Activated T-helper 1 cell treated with anti-CD3 and anti-CD28 coated beads, Interleukin-12 subunit alpha, Interleukin-12 subunit beta, Interleukin-2, Interleukin-4 antibody, amounts not matched to agents 30 ng/mL and 10 ng/mL and 1 ng/mL, durations not matched to agents 14 hours and 24 hours and 36 hours (primary cell): ENCODE data around the gene CCDC88C. TPM values are rescaled to one million over a fixed set of nuclear protein-coding genes. Genes with fewer than 3 reads are reported as not detected.

ENCODE experiments used
- DNase-seq: peaks from one replicate; pipeline ENCODE4 v3.0.0; 2021; ENCODE audit warnings: low spot score
- H3K27ac Mint-ChIP-seq: one replicate; pipeline ENCODE4 v1.8.0; 2021; ENCODE audit warnings: mild to moderate bottlenecking, mixed read lengths
- H3K27me3 Mint-ChIP-seq: one replicate; pipeline ENCODE4 v1.8.0; 2022; ENCODE audit warnings: mild to moderate bottlenecking, moderate library complexity, mixed read lengths; ENCODE audit not compliant: insufficient read depth
- H3K36me3 Mint-ChIP-seq: one replicate; pipeline ENCODE4 v1.8.0; 2021; ENCODE audit warnings: low read depth, mixed read lengths
- H3K4me1 Mint-ChIP-seq: one replicate; pipeline ENCODE4 v1.8.0; 2021; ENCODE audit warnings: low read depth, mixed read lengths
- H3K4me3 Mint-ChIP-seq: one replicate; pipeline ENCODE4 v1.8.0; 2021; ENCODE audit warnings: mild to moderate bottlenecking, moderate library complexity, mixed read lengths
- H3K9me3 Mint-ChIP-seq: one replicate; pipeline ENCODE4 v1.8.0; 2021; ENCODE audit warnings: mixed read lengths
- intact Hi-C: fragments of 100-400 bp; cut with micrococcal nuclease; formaldehyde crosslinking; loops from one replicate; pipeline ENCODE4 v1.15.1; 2024
- total RNA-seq: library from RNA; stranded (reverse); gene quantifications from 2 replicates; pipeline ENCODE4 v1.2.3, GENCODE V29; 2022

The CCDC88C gene
- total RNA-seq, 1 donor from 2014 or later = 85.9 TPM

DNA sequence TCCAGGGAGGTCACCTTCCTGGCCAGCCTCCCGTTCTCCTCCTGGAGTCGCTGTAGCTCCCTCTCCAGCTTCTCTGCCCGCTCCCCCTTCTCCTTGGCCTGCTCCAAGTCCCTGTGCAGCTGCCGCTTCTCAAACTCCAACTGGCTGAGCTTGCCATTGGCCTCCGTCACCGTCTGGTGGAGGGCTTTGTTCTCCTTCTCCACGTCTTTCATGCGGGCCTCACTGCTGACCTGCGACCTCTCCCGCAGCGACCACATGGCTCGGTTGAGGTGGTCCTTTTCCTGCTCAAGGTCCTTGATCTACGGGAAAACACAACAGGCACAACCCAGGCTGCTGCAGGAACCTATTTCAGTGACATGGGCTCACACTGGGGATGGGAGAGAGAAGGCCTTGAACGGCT is 103.8 kb downstream of the CCDC88C start:
- Mint-ChIP-seq H3K4me3 (peak overlapping the region; percentile 38), H3K36me3 (peaks cover 59% of the 10 kb centered on the region), H3K4me1 (peaks cover 80% of the 10 kb centered on the region), H3K27me3 (no peaks in the 10 kb centered on the region), H3K27ac (peak overlapping the region; percentile 59), H3K9me3 (no peaks in the 10 kb centered on the region)
- DNase-seq = no peak
- intact Hi-C loops = loop anchor here (10.0 kb wide), 1 partner anchor 551 kb away; the partner anchor contains the start of gene TC2N

GRCh38 chr14:91313154-91313850 is 104.3 kb downstream of the CCDC88C start:
- H3K27ac Mint-ChIP-seq = peak overlapping the region; percentile 86
- peak overlapping the region; percentile 38 for H3K4me3 Mint-ChIP-seq
- intact Hi-C loops = loop anchor here (10.0 kb wide), 1 partner anchor 551 kb away; the partner anchor contains the start of gene TC2N
- peaks cover 77% of the 10 kb centered on the region for H3K4me1 Mint-ChIP-seq
- no peak for DNase-seq
- H3K27me3 Mint-ChIP-seq = no peaks in the 10 kb centered on the region
- H3K9me3 Mint-ChIP-seq = no peaks in the 10 kb centered on the region
- peaks cover 63% of the 10 kb centered on the region for H3K36me3 Mint-ChIP-seq

DNA sequence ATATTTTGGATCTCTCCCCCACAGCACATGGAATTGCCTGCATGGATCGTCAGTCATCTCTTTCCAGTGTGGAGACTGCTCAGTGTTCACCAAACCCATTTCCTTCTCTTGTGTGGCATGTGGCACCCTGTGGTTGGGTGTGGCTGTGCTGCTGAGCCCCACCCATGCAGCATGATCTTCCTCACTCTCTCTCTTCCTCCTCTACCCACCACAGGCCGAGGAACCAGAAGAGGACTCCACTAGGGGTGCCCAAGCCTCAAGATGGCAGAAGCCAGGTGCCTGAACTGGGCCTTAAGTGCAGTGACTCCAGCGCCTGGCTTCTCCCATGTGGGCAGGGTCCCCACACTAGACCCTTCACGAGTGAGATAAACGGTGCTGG is 106.3 kb downstream of the CCDC88C start:
- Mint-ChIP-seq H3K27ac (peak overlapping the region; percentile 94), H3K36me3 (peaks cover 69% of the 10 kb centered on the region), H3K9me3 (no peaks in the 10 kb centered on the region), H3K4me1 (peaks cover 65% of the 10 kb centered on the region), H3K27me3 (no peaks in the 10 kb centered on the region), H3K4me3 (peak overlapping the region; percentile 48)
- DNase-seq = peak; percentile 50
- intact Hi-C loops = loop anchor here (10.0 kb wide), 1 partner anchor 554 kb away; the partner anchor contains the start of gene TC2N

- Mint-ChIP-seq H3K27ac (peak overlapping the region; percentile 94), H3K36me3 (peaks cover 70% of the 10 kb centered on the region), H3K9me3 (no peaks in the 10 kb centered on the region), H3K4me3 (peak overlapping the region; percentile 48), H3K4me1 (peaks cover 65% of the 10 kb centered on the region), H3K27me3 (no peaks in the 10 kb centered on the region)
- DNase-seq = peak; percentile 15
- intact Hi-C loops = loop anchor here (10.0 kb wide), 1 partner anchor 554 kb away; the partner anchor contains the start of gene TC2N
These were observed 106.9 kb downstream of the CCDC88C start for GRCh38 chr14:91310606-91311283.

DNA sequence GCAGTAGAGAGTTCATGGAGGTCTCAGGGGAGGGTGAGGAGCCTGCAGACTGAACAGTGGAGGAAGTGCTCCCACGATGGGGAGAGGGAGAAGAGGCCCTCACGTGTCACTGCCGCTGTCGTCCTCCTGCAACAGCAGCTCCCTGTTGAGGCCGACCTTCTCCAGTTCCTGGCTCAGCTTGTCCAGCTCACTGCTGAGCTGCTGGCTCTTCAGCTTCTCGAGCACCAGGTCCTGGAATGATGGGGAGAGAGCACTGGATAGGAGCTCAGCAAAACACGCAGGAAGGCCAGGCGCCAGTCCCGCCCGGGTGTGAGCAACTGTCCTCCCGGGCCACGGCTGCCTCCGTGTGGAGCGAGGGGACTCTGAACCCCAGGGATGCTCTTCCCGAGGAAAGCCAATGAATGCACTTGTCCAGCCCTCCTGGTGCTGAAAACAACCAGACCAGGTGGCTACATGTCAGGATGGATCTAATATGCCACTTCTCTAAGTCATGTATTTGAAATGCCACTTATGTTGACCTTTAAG is 107.8 kb downstream of the CCDC88C start:
- H3K4me3 Mint-ChIP-seq = no peak overlapping the region
- no peak for DNase-seq
- H3K27me3 Mint-ChIP-seq = no peaks in the 10 kb centered on the region
- H3K4me1 Mint-ChIP-seq = peaks cover 65% of the 10 kb centered on the region
- intact Hi-C loops = loop anchor here (10.0 kb wide), 1 partner anchor 555 kb away; the partner anchor contains the start of gene TC2N
- peak overlapping the region; percentile 82 for H3K27ac Mint-ChIP-seq
- H3K9me3 Mint-ChIP-seq = no peaks in the 10 kb centered on the region
- H3K36me3 Mint-ChIP-seq = peaks cover 75% of the 10 kb centered on the region

GRCh38 chr14:91308337-91308736 is 109.3 kb downstream of the CCDC88C start:
- Mint-ChIP-seq H3K9me3 (no peaks in the 10 kb centered on the region), H3K36me3 (peaks cover 67% of the 10 kb centered on the region), H3K4me3 (no peak overlapping the region), H3K27ac (peak overlapping the region; percentile 12), H3K27me3 (no peaks in the 10 kb centered on the region), H3K4me1 (peaks cover 64% of the 10 kb centered on the region)
- intact Hi-C loops = no loop called here
- DNase-seq = no peak

GRCh38 chr14:91307652-91308051 is 110.0 kb downstream of the CCDC88C start:
- Mint-ChIP-seq H3K36me3 (peaks cover 61% of the 10 kb centered on the region), H3K27me3 (no peaks in the 10 kb centered on the region), H3K4me3 (no peak overlapping the region), H3K4me1 (peaks cover 64% of the 10 kb centered on the region), H3K9me3 (no peaks in the 10 kb centered on the region), H3K27ac (peak overlapping the region; percentile 49)
- DNase-seq = no peak
- intact Hi-C loops = no loop called here

- intact Hi-C loops = no loop called here
- H3K4me1 Mint-ChIP-seq = peaks cover 69% of the 10 kb centered on the region
- H3K9me3 Mint-ChIP-seq = no peaks in the 10 kb centered on the region
- peaks cover 66% of the 10 kb centered on the region for H3K36me3 Mint-ChIP-seq
- H3K27me3 Mint-ChIP-seq = no peaks in the 10 kb centered on the region
- no peak overlapping the region for H3K4me3 Mint-ChIP-seq
- peak overlapping the region; percentile 23 for H3K27ac Mint-ChIP-seq
- DNase-seq = no peak
These were observed 110.6 kb downstream of the CCDC88C start for GRCh38 chr14:91307046-91307445.

- Mint-ChIP-seq H3K9me3 (no peaks in the 10 kb centered on the region), H3K4me1 (peaks cover 73% of the 10 kb centered on the region), H3K27me3 (no peaks in the 10 kb centered on the region), H3K4me3 (no peak overlapping the region), H3K36me3 (peaks cover 70% of the 10 kb centered on the region), H3K27ac (peak overlapping the region; percentile 23)
- intact Hi-C loops = no loop called here
- no peak for DNase-seq
These were observed 111.1 kb downstream of the CCDC88C start for GRCh38 chr14:91306547-91306946.

- H3K9me3 Mint-ChIP-seq = no peaks in the 10 kb centered on the region
- peaks cover 71% of the 10 kb centered on the region for H3K4me1 Mint-ChIP-seq
- no peak for DNase-seq
- H3K27ac Mint-ChIP-seq = peak overlapping the region; percentile 11
- no peak overlapping the region for H3K4me3 Mint-ChIP-seq
- no peaks in the 10 kb centered on the region for H3K27me3 Mint-ChIP-seq
- peaks cover 70% of the 10 kb centered on the region for H3K36me3 Mint-ChIP-seq
- intact Hi-C loops = no loop called here
These were observed 111.8 kb downstream of the CCDC88C start for GRCh38 chr14:91305650-91306431.

DNA sequence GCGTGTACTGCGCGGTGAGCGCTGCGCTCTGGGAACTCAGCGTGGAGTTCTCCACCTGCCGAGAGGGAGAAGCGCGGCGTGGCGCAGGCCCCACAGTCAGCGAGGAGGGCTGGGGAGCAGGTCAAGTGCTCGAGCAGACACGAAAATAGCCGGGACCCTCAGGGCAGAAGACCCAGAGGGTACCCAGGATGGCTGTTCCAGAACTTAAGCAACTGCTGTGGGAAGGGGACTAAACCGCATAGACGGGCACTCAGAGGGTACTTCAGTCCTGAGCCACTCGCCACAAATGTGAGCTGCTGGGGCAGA is 113.7 kb downstream of the CCDC88C start:
- Mint-ChIP-seq H3K4me3 (no peak overlapping the region), H3K4me1 (peaks cover 68% of the 10 kb centered on the region), H3K36me3 (peaks cover 76% of the 10 kb centered on the region), H3K27me3 (no peaks in the 10 kb centered on the region), H3K9me3 (no peaks in the 10 kb centered on the region), H3K27ac (peak overlapping the region; percentile 48)
- intact Hi-C loops = loop anchor here (2.0 to 5.0 kb wide), 3 partner anchors 61 to 337 kb away; partner anchors contain the start of gene RPS6KA5
- DNase-seq = no peak

GRCh38 chr14:91303091-91303923 is 114.3 kb downstream of the CCDC88C start:
- Mint-ChIP-seq H3K4me3 (peak overlapping the region; percentile 63), H3K9me3 (no peaks in the 10 kb centered on the region), H3K27me3 (no peaks in the 10 kb centered on the region), H3K36me3 (peaks cover 74% of the 10 kb centered on the region), H3K4me1 (peaks cover 72% of the 10 kb centered on the region), H3K27ac (peak overlapping the region; percentile 98)
- intact Hi-C loops = loop anchor here (2.0 to 5.0 kb wide), 3 partner anchors 61 to 336 kb away; partner anchors contain the start of gene RPS6KA5
- peak; percentile 36 for DNase-seq
